HCT116 (cell line): Measurements from ENCODE around the gene NCAN. TPM values are rescaled to one million over a fixed set of nuclear protein-coding genes. Genes with fewer than 3 reads are reported as not detected.
A peak's percentile ranks its signal among the peaks of the same experiment; 100 is the strongest.

Source experiments
- ATAC-seq: fragments of 200-7000 bp; cut with Tn5 transposase; 2 replicates; pipeline ENCODE4 v1.9.1; 2020; ENCODE audit warnings: mild to moderate bottlenecking, moderate library complexity
- BruUV-seq: library from RNA; stranded (reverse); fragments of 400-500 nt; replicated peaks from 2 replicates; lab custom pipeline; 2021; lab: Mats Ljungman, UMichigan
- CTCF ChIA-PET: fragments of 300-600 bp; sonication (Branson Sonifier 250); formaldehyde crosslinking; loops from one replicate; lab custom pipeline; 2021; ENCODE audit warnings: antibody characterized with exemption; lab: Charles Lee
- POLR2A ChIA-PET: fragments of 300-600, 350-600 bp; sonication (Branson Sonifier 250); formaldehyde crosslinking; loops from one replicate; lab custom pipeline; 2021; ENCODE audit warnings: antibody characterized with exemption; lab: Charles Lee
- RAD21 ChIA-PET, 2 experiments: fragments of 300-600 bp; sonication (Branson Sonifier 250); formaldehyde crosslinking; loops; one replicate each; lab custom pipeline; 2023; ENCODE audit warnings: low total read pairs in 2 of 2; ENCODE audit not compliant: uncharacterized antibody in 2 of 2, unreplicated experiment in 2 of 2, low non-redundant PET in 1 of 2; lab: Charles Lee
- DNase-seq: peaks from one replicate; pipeline ENCODE4 v3.0.0-alpha.2; 2010; ENCODE audit warnings: low read depth, low spot score
- H2AFZ ChIP-seq: fragments of 200-600 bp; shearing (Covaris generic), sonication (generic); 2 replicates; pipeline ENCODE4 v1.6.1; 2017; ENCODE audit warnings: low read depth, mixed run types, mixed read lengths, antibody characterized with exemption, low read length; ENCODE audit not compliant: poor library complexity, severe bottlenecking
- H3K27ac ChIP-seq: 2 replicates; pipeline ENCODE4 v1.5.1; 2012; ENCODE audit warnings: low read depth, low read length
- H3K27me3 ChIP-seq: fragments of 200-600 bp; sonication (generic); 2 replicates; pipeline ENCODE4 v1.6.1; 2016; ENCODE audit warnings: mixed run types, low read length, mixed read lengths; ENCODE audit not compliant: insufficient read depth
- H3K36me3 ChIP-seq, 2 experiments: fragments of 200-500 bp in 1 of 2; fragments of 200-600 bp in 1 of 2; sonication (Bioruptor generic) in 1 of 2; sonication (generic) in 1 of 2; 2 replicates each; pipeline versions ENCODE4 v1.5.1 to v1.6.1; 2014 to 2016; ENCODE audit warnings: low read length in 2 of 2, inconsistent platforms in 1 of 2, mixed read lengths in 1 of 2, mixed run types in 1 of 2; ENCODE audit not compliant: insufficient read depth in 2 of 2, control insufficient read depth in 1 of 2
- H3K4me1 ChIP-seq, 2 experiments: fragments of 200-600 bp in 1 of 2; sonication (generic) in 1 of 2; 2 replicates each; pipeline versions ENCODE4 v1.5.1 to v1.6.1; 2012 to 2017; ENCODE audit warnings: low read length in 2 of 2, inconsistent platforms in 1 of 2, mild to moderate bottlenecking in 1 of 2, mixed read lengths in 1 of 2, mixed run types in 1 of 2, moderate library complexity in 1 of 2; ENCODE audit not compliant: insufficient read depth in 2 of 2, control insufficient read depth in 1 of 2
- H3K4me2 ChIP-seq: fragments of 200-600 bp; sonication (generic); 2 replicates; pipeline ENCODE4 v1.6.1; 2017; ENCODE audit warnings: mixed run types, low read length, mixed read lengths
- H3K4me3 ChIP-seq, 2 experiments: fragments of 200-600 bp in 1 of 2; sonication (generic) in 1 of 2; replicated peaks in 1 of 2; 2 replicates each; pipeline ENCODE4 v1.5.1; 2011 to 2016; ENCODE audit warnings: low read length in 2 of 2, control low read depth in 1 of 2, low read depth in 1 of 2, mild to moderate bottlenecking in 1 of 2, mixed read lengths in 1 of 2, mixed run types in 1 of 2
- H3K79me2 ChIP-seq: fragments of 200-600 bp; sonication (generic); 2 replicates; pipeline ENCODE4 v1.6.1; 2017; ENCODE audit warnings: mild to moderate bottlenecking, mixed run types, low read length, moderate library complexity, mixed read lengths; ENCODE audit not compliant: insufficient read depth
- H3K9ac ChIP-seq: fragments of 200-600 bp; sonication (generic); 2 replicates; pipeline ENCODE4 v1.6.1; 2016; ENCODE audit warnings: low read length, mixed read lengths
- H3K9me2 ChIP-seq: fragments of 200-600 bp; sonication (generic), shearing (Covaris generic); 2 replicates; pipeline ENCODE4 v1.6.1; 2017; ENCODE audit warnings: mixed run types, mild to moderate bottlenecking, moderate library complexity; ENCODE audit not compliant: insufficient read depth
- H3K9me3 ChIP-seq, 2 experiments: fragments of 200-500 bp in 1 of 2; fragments of 200-600 bp in 1 of 2; sonication (Bioruptor generic) in 1 of 2; sonication (generic) in 1 of 2; 2 replicates each; pipeline ENCODE4 v1.6.1; 2014 to 2017; ENCODE audit warnings: low read length in 2 of 2, mixed read lengths in 2 of 2, inconsistent platforms in 1 of 2, low read depth in 1 of 2, mild to moderate bottlenecking in 1 of 2, mixed run types in 1 of 2, moderate library complexity in 1 of 2; ENCODE audit not compliant: control insufficient read depth in 1 of 2, insufficient read depth in 1 of 2
- H4K20me1 ChIP-seq: fragments of 200-600 bp; sonication (generic), shearing (Covaris generic); 2 replicates; pipeline ENCODE4 v1.6.1; 2017; ENCODE audit warnings: mixed run types, mild to moderate bottlenecking, moderate library complexity; ENCODE audit not compliant: insufficient read depth
- ATF3 ChIP-seq: IDR thresholded peaks from 2 replicates; pipeline ENCODE4 v1.6.1; 2012
- EGR1 ChIP-seq: IDR thresholded peaks from 2 replicates; pipeline ENCODE4 v1.6.1; 2012; ENCODE audit warnings: low read depth
- ELF1 ChIP-seq: IDR thresholded peaks from 2 replicates; pipeline ENCODE4 v1.6.1; 2012; ENCODE audit warnings: low read depth, borderline replicate concordance
- EZH2 ChIP-seq: fragments of 200-600 bp; sonication (generic); IDR thresholded peaks from 2 replicates; pipeline ENCODE4 v1.6.1; 2017; ENCODE audit warnings: antibody characterized with exemption, mixed run types
- EZH2phosphoT487 ChIP-seq: fragments of 200-600 bp; IDR thresholded peaks from 2 replicates; pipeline ENCODE4 v1.6.1; 2018; ENCODE audit warnings: antibody characterized with exemption, borderline replicate concordance
- JUND ChIP-seq: IDR thresholded peaks from 2 replicates; pipeline ENCODE4 v1.6.1; 2012
- POLR2AphosphoS5 ChIP-seq: IDR thresholded peaks from 2 replicates; pipeline ENCODE4 v1.6.1; 2011; ENCODE audit warnings: mild to moderate bottlenecking, low read depth, low read length, moderate library complexity
- RAD21 ChIP-seq: IDR thresholded peaks from 2 replicates; pipeline ENCODE4 v1.6.1; 2012; ENCODE audit warnings: low read depth, mild to moderate bottlenecking
- REST ChIP-seq: IDR thresholded peaks from 2 replicates; pipeline ENCODE4 v1.6.1; 2012; ENCODE audit warnings: low read depth
- SIN3A ChIP-seq: IDR thresholded peaks from 2 replicates; pipeline ENCODE4 v1.6.1; 2012; ENCODE audit warnings: low read depth
- SRF ChIP-seq: IDR thresholded peaks from 2 replicates; pipeline ENCODE4 v1.6.1; 2012; ENCODE audit warnings: low read depth
- ZFX ChIP-seq: fragments of 450-650 bp; IDR thresholded peaks from 2 replicates; pipeline ENCODE4 v1.6.1; 2017
- ZNF274 ChIP-seq: fragments of 200-500 bp; sonication (Bioruptor generic); IDR thresholded peaks from 2 replicates; pipeline ENCODE4 v1.6.1; 2014; ENCODE audit warnings: mild to moderate bottlenecking, low read depth, low read length, inconsistent platforms
- intact Hi-C: fragments of 100-400 bp; cut with micrococcal nuclease; formaldehyde crosslinking; loops from 2 replicates; pipeline ENCODE4 v1.10.0; 2022
- total RNA-seq: library from RNA; stranded (reverse); gene quantifications from one replicate; pipeline ENCODE4 v1.2.1, GENCODE V29; 2021; ENCODE audit not compliant: unreplicated experiment
- TF ChIP-seq, protein P1 (sequence below): IDR thresholded peaks from 2 replicates; pipeline ENCODE4 v1.6.1; 2012

NCAN gene
- total RNA-seq, 1 experiment from 2014 or later = 0.07 TPM

DNA sequence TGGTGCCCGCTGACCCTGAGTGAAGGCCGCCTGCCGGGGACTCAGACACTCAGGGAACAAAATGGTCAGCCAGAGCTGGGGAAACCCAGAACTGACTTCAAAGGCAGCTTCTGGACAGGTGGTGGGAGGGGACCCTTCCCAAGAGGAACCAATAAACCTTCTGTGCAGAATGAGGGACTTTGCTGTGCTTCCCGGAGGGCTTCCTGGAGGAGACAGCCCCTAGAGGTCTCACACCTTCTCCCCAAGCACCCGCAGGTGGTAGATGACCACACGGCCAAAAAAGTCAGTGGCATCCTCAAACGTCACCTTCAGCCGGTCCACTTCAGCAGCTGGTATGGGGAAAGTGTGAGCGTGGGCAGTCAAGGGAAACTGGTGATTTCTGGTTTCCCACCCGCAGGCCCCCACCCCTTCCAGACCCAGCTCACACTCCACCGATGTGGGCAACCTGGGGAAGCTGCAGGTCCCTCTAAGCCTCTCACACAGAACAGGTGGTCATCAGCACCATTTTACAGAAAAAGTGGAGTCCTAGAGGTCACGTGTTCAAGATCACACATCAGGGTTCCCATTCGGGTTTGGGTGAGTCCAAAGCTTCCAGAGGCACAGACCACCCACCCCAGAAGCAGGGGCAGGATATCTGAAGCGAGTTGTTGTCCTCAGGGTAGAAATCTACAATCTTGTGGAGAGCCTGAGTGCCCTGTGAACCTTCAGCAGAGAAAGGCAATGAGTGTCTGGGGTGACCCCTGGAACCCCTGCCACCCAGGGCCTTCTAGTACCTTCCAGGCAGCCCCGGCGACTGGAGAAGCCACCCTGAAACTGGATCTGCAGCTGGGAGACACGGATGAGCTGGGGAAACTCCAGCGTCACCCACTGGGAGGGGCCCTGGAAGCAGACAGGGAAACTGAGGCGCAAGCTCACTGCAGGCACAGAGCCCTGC, 9.8 kb upstream of the NCAN start:
- Histone ChIP-seq H3K4me2 (peak overlapping the region; percentile 96), H3K9ac (peak overlapping the region; percentile 97), H3K36me3 (peaks cover 8 to 11% of the 10 kb centered on the region in 2 experiments; a peak in 3 of 4 replicates), H4K20me1 (no peaks in the 10 kb centered on the region), H3K4me1 (peaks cover 10 to 27% of the 10 kb centered on the region in 2 experiments; a peak in 3 of 4 replicates), H3K79me2 (peaks cover 22% of the 10 kb centered on the region), H3K9me3 (no peaks in the 10 kb centered on the region), H3K4me3 (peak overlapping the region; percentile 78 to 96), H3K27ac (peak overlapping the region; percentile 75), H3K9me2 (no peaks in the 10 kb centered on the region), H2AFZ (no peak overlapping the region), H3K27me3 (no peaks in the 10 kb centered on the region)
- DNase-seq (no peak), ATAC-seq (no peak)
- no peak for TF ChIP-seq ATF3
- TF ChIP-seq, protein P1, sequence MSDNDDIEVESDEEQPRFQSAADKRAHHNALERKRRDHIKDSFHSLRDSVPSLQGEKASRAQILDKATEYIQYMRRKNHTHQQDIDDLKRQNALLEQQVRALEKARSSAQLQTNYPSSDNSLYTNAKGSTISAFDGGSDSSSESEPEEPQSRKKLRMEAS = no peak
- no peak for TF ChIP-seq SIN3A
- no peak for TF ChIP-seq EGR1
- TF ChIP-seq ZFX = no peak
- no peak for TF ChIP-seq RAD21
- no peak for TF ChIP-seq POLR2AphosphoS5
- TF ChIP-seq SRF = no peak
- no peak for TF ChIP-seq EZH2
- TF ChIP-seq REST = no peak
- TF ChIP-seq ZNF274 = no peak
- no peak for TF ChIP-seq EZH2phosphoT487
- no peak for TF ChIP-seq JUND
- no peak for TF ChIP-seq ELF1
- ChIA-PET CTCF (interaction anchor here (1.0 to 1.4 kb wide), 3 partner anchors 16 to 288 kb away, joined by 3 read pairs; no protein-coding TSS in a partner anchor), POLR2A (interaction anchor here (1.6 kb wide), 1 partner anchor 9 kb away, joined by 15 read pairs; no protein-coding TSS in a partner anchor), RAD21 (no interaction called here)
- TSS peak; percentile 10 for BruUV-seq
- intact Hi-C loops = no loop called here
